Measurements from ENCODE around the gene INPP5K.

DNA sequence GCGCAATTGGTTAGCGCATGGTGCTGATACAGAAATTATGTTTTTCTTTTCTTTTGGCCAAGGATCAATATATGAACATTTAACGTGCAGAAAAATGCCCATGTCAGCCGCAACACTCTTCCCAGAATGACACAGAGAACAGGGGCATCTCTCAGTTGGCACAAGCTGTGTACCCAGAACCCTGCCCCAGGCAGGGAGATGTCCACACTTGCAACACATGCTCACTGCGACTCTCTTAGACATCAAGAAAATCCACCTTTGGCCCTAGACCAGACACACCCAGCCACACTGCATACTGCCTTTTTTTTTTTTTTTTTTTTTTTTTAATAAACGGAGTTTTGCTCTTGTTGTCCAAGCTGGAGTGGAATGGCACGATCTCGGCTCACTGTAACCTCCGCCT lies 29.2 kb upstream of the INPP5K start:
- TF ChIP-seq CTBP1 (IDR thresholded peaks at IDR 0.05; ENCODE audit: borderline replicate concordance), result no peak
- TF ChIP-seq TARDBP (IDR thresholded peaks at IDR 0.05), result no peak
- TF ChIP-seq SUZ12 (IDR thresholded peaks at IDR 0.05), result no peak
- TF ChIP-seq BHLHE40 (IDR thresholded peaks at IDR 0.05; ENCODE audit: borderline replicate concordance), result no peak
- TF ChIP-seq ARNT (IDR thresholded peaks at IDR 0.05), result no peak

Data from HEK293T (cell line).